GM12878 (cell line): ENCODE results near the gene CREB5. TPM values are rescaled to one million over a fixed set of nuclear protein-coding genes. Genes with fewer than 3 reads are reported as not detected.
A peak's percentile ranks its signal among the peaks of the same experiment; 100 is the strongest.

Source experiments
- ATAC-seq: fragments of 200-7000 bp; cut with Tn5 transposase; 3 replicates; pipeline ENCODE4 v1.9.1; 2020; ENCODE audit warnings: mild to moderate bottlenecking, moderate library complexity
- BruUV-seq: library from RNA; stranded (reverse); fragments of 400-500 nt; replicated peaks from 2 replicates; lab custom pipeline; 2021; lab: Mats Ljungman, UMichigan
- CTCF ChIA-PET: fragments of 300-600 bp; sonication (Branson Sonifier 250); formaldehyde crosslinking; extraction: SDS; loops from one replicate; lab custom pipeline; 2021; ENCODE audit warnings: inconsistent platforms; lab: Yijun Ruan, JAX
- POLR2A ChIA-PET: fragments of 350-600 bp; formaldehyde crosslinking; extraction: SDS; loops from one replicate; lab custom pipeline; 2021; ENCODE audit warnings: inconsistent platforms; lab: Charles Lee
- RAD21 ChIA-PET: fragments of 300-600 bp; sonication (Branson Sonifier 250); formaldehyde crosslinking; loops from one replicate; lab custom pipeline; 2023; ENCODE audit warnings: antibody characterized with exemption; ENCODE audit not compliant: unreplicated experiment; lab: Charles Lee
- SMC1A ChIA-PET: fragments of 300-600 bp; sonication (Branson Sonifier 250); formaldehyde crosslinking; loops from one replicate; lab custom pipeline; 2023; ENCODE audit not compliant: unreplicated experiment, uncharacterized antibody; lab: Charles Lee
- DNase-seq: peaks from one replicate; pipeline ENCODE4 v3.0.0-alpha.2; 2011; ENCODE audit warnings: low read depth, low spot score
- FAIRE-seq: peaks from 3 replicates; lab custom pipeline; 2011; peaks lifted over from hg19 to GRCh38; lab: Jason Lieb, UNC
- H2AFZ ChIP-seq: 2 replicates; pipeline ENCODE4 v1.6.0; 2011; ENCODE audit warnings: low read depth, low read length, control low read depth; ENCODE audit not compliant: control insufficient read depth
- H3K27ac ChIP-seq: 2 replicates; pipeline ENCODE4 v1.5.1; 2011; ENCODE audit warnings: control low read depth; ENCODE audit not compliant: control insufficient read depth, insufficient read depth
- H3K27me3 ChIP-seq, 2 experiments: replicated peaks in 1 of 2; 2 replicates each; pipeline versions ENCODE4 v1.6.0 to v1.6.1; 2011; ENCODE audit warnings: low read length in 1 of 2; ENCODE audit not compliant: control insufficient read depth in 2 of 2, insufficient read depth in 2 of 2
- H3K36me3 ChIP-seq, 2 experiments: 2 replicates each; pipeline ENCODE4 v1.5.1; 2011; ENCODE audit warnings: low read length in 1 of 2; ENCODE audit not compliant: control insufficient read depth in 2 of 2, insufficient read depth in 2 of 2
- H3K4me1 ChIP-seq: 2 replicates; pipeline ENCODE4 v1.6.1; 2011; ENCODE audit warnings: mild to moderate bottlenecking, low read length, moderate library complexity, mixed read lengths; ENCODE audit not compliant: control insufficient read depth, insufficient read depth
- H3K4me2 ChIP-seq: 2 replicates; pipeline ENCODE4 v1.6.0; 2011; ENCODE audit warnings: control low read depth; ENCODE audit not compliant: control insufficient read depth, insufficient read depth
- H3K4me3 ChIP-seq: fragments of 200-600 bp; sonication (generic); 2 replicates; pipeline ENCODE4 v1.5.1; 2016
- H3K79me2 ChIP-seq: 2 replicates; pipeline ENCODE4 v1.6.0; 2011; ENCODE audit warnings: low read length; ENCODE audit not compliant: control insufficient read depth, insufficient read depth
- H3K9ac ChIP-seq: 2 replicates; pipeline ENCODE4 v1.8.0; 2011; ENCODE audit warnings: low read length, control low read depth, mixed read lengths; ENCODE audit not compliant: control insufficient read depth, insufficient read depth
- H3K9me3 ChIP-seq: replicated peaks from 3 replicates; pipeline ENCODE4 v1.5.1; 2011; ENCODE audit warnings: mild to moderate bottlenecking, low read length; ENCODE audit not compliant: control insufficient read depth, insufficient read depth
- H4K20me1 ChIP-seq: 2 replicates; pipeline ENCODE4 v1.6.0; 2011; ENCODE audit not compliant: control insufficient read depth, insufficient read depth
- BHLHE40 ChIP-seq, 2 experiments: fragments of 450-650 bp in 1 of 2; IDR thresholded peaks; 2 replicates each; pipeline ENCODE4 v1.6.1; 2011 to 2017; ENCODE audit warnings: low read depth in 2 of 2, borderline replicate concordance in 1 of 2, improper control_type of control experiment in 1 of 2, low read length in 1 of 2, mild to moderate bottlenecking in 1 of 2
- E2F4 ChIP-seq: IDR thresholded peaks from 2 replicates; pipeline ENCODE4 v1.6.1; 2012; ENCODE audit warnings: low read depth, low read length, improper control_type of control experiment
- E4F1 ChIP-seq: fragments of 450-650 bp; IDR thresholded peaks from 2 replicates; pipeline ENCODE4 v1.6.1; 2018; ENCODE audit warnings: borderline replicate concordance, mild to moderate bottlenecking; ENCODE audit not compliant: partially characterized antibody
- EED ChIP-seq: sonication (generic); IDR thresholded peaks from 2 replicates; pipeline ENCODE4 v1.6.1; 2016; ENCODE audit warnings: antibody characterized with exemption, low read depth
- HDAC6 ChIP-seq: fragments of 200-600 bp; sonication (generic); IDR thresholded peaks from one replicate; pipeline ENCODE4 v1.8.0; 2017; ENCODE audit warnings: antibody characterized with exemption; ENCODE audit not compliant: unreplicated experiment
- IRF3 ChIP-seq: fragments of 450-650 bp; IDR thresholded peaks from 2 replicates; pipeline ENCODE4 v1.6.1; 2014; ENCODE audit warnings: mild to moderate bottlenecking
- JUNB ChIP-seq: IDR thresholded peaks from 2 replicates; pipeline ENCODE4 v1.6.1; 2016; ENCODE audit warnings: antibody characterized with exemption, mild to moderate bottlenecking
- MEF2A ChIP-seq: IDR thresholded peaks from 2 replicates; pipeline ENCODE4 v1.6.1; 2011; ENCODE audit warnings: low read depth, mild to moderate bottlenecking, low read length, moderate library complexity; ENCODE audit not compliant: insufficient read depth
- POLR2AphosphoS5 ChIP-seq: IDR thresholded peaks from 2 replicates; pipeline ENCODE4 v1.6.1; 2011; ENCODE audit warnings: mild to moderate bottlenecking, low read length, inconsistent platforms
- REST ChIP-seq: IDR thresholded peaks from 2 replicates; pipeline ENCODE4 v1.6.1; 2012; ENCODE audit warnings: mild to moderate bottlenecking, low read depth, low read length
- YY1 ChIP-seq: IDR thresholded peaks from 2 replicates; pipeline ENCODE4 v1.6.1; 2011; ENCODE audit warnings: low read depth, mild to moderate bottlenecking, low read length
- ZNF207 ChIP-seq: fragments of 450-650 bp; IDR thresholded peaks from 2 replicates; pipeline ENCODE4 v1.6.1; 2014; ENCODE audit warnings: antibody characterized with exemption, mild to moderate bottlenecking, borderline replicate concordance
- WGBS: methylation state at CpG from one replicate; pipeline ENCODE4 v1.1.6; 2016; ENCODE audit warnings: low lambda C conversion rate; ENCODE audit not compliant: insufficient replicate concordance, insufficient coverage; ENCODE audit errors: missing lambda C conversion rate; 5-methylcytosine and 5-hydroxymethylcytosine counted together
- in situ Hi-C: fragments of 300-500 bp; cut with MboI; formaldehyde crosslinking; loops from 9 replicates; pipeline ENCODE4 v1.14.3; 2018; ENCODE audit warnings: mixed read lengths
- intact Hi-C: fragments of 100-400 bp; cut with micrococcal nuclease; formaldehyde crosslinking; loops from one replicate; pipeline ENCODE4 v1.14.2; 2022; ENCODE audit not compliant: unreplicated experiment
- polyA plus RNA-seq, 11 experiments: library from polyadenylated mRNA; depleted of rRNA in 4 of 11; unstranded in 6 of 11; stranded (reverse) in 5 of 11; fragments of >200 nt; fragmentation: Nextera tagmentation in 4 of 11; fragmentation: Illumina TruSeq in 1 of 11; extraction: Ambion mirVana in 4 of 11; extraction: Trizol in 1 of 11; gene quantifications; 1 replicate in 1 of 11; 2 replicates in 10 of 11; pipeline versions ENCODE4 v1.2.1 to v1.2.3, GENCODE V29; 2011 to 2016; ENCODE audit warnings: inconsistent platforms in 2 of 11, missing spikeins in 2 of 11, low read depth in 1 of 11
- total RNA-seq, 4 experiments: library from RNA; depleted of rRNA in 3 of 4; stranded (reverse); fragments of >200 nt in 3 of 4; fragmentation: Illumina TruSeq in 1 of 4; extraction: Trizol in 1 of 4; gene quantifications; 2 replicates each; pipeline versions ENCODE4 v1.2.1 to v1.2.3, GENCODE V29; 2013 to 2021

CREB5 gene
- total and polyA plus RNA-seq, 10 of the 15 experiments (the other 5 are each of a cell fraction or from before 2014, with no cell fraction given), result 12.9 to 74.1 (median 53.0) TPM

GRCh38 chr7:28456044-28456443, 43.7 kb downstream of the CREB5 start (continued):
- TF ChIP-seq E4F1 (no peak), BHLHE40 (IDR thresholded peaks at IDR 0.05; ENCODE audit: borderline replicate concordance in 1 of 2, low read depth in 2 of 2, low read length in 1 of 2) (no peak), ZNF207 (no peak), HDAC6 (no peak)

- ATAC-seq, result peak; percentile 29; the same call in 1 of the 3 replicates
- no TSS peak for BruUV-seq
- WGBS, result 36% methylated on average over 8 of the region's 8 CpGs
- Histone ChIP-seq H3K4me3 (no peak overlapping the region), H4K20me1 (no peaks in the 10 kb centered on the region), H3K27ac (no peak overlapping the region), H3K4me1 (no peaks in the 10 kb centered on the region), H3K4me2 (no peak overlapping the region), H3K79me2 (no peaks in the 10 kb centered on the region), H3K27me3 (no peaks in the 10 kb centered on the region), H3K36me3 (no peaks in the 10 kb centered on the region), H3K9me3 (no peaks in the 10 kb centered on the region), H3K9ac (no peak overlapping the region), H2AFZ (no peak overlapping the region)
- ChIA-PET RAD21 (no interaction called here), POLR2A (no interaction called here), CTCF (interaction anchor here (0.9 kb wide), 1 partner anchor 46 kb away, joined by 3 read pairs; the partner anchor contains the start of gene CREB5), SMC1A (no interaction called here)
- FAIRE-seq, result no peak
- no peak for DNase-seq
- intact Hi-C loops (no loop called here), in situ Hi-C loops (no loop called here)
- TF ChIP-seq YY1 (no peak), JUNB (no peak), EED (no peak), REST (no peak), POLR2AphosphoS5 (no peak), ZNF207 (no peak), MEF2A (no peak), E2F4 (no peak), IRF3 (no peak)
Measured at GRCh38 chr7:28458732-28459131, 46.4 kb downstream of the CREB5 start.
